GM12878 (cell line): ENCODE results near the gene PFKFB3. TPM values are rescaled to one million over a fixed set of nuclear protein-coding genes. Genes with fewer than 3 reads are reported as not detected.

Experiments used
- ATAC-seq: fragments of 200-7000 bp; cut with Tn5 transposase; 3 replicates; pipeline ENCODE4 v1.9.1; 2020; ENCODE audit warnings: mild to moderate bottlenecking, moderate library complexity
- BruUV-seq: library from RNA; stranded (reverse); fragments of 400-500 nt; replicated peaks from 2 replicates; lab custom pipeline; 2021; lab: Mats Ljungman, UMichigan
- CTCF ChIA-PET: fragments of 300-600 bp; sonication (Branson Sonifier 250); formaldehyde crosslinking; extraction: SDS; loops from one replicate; lab custom pipeline; 2021; ENCODE audit warnings: inconsistent platforms; lab: Yijun Ruan, JAX
- POLR2A ChIA-PET: fragments of 350-600 bp; formaldehyde crosslinking; extraction: SDS; loops from one replicate; lab custom pipeline; 2021; ENCODE audit warnings: inconsistent platforms; lab: Charles Lee
- RAD21 ChIA-PET: fragments of 300-600 bp; sonication (Branson Sonifier 250); formaldehyde crosslinking; loops from one replicate; lab custom pipeline; 2023; ENCODE audit warnings: antibody characterized with exemption; ENCODE audit not compliant: unreplicated experiment; lab: Charles Lee
- SMC1A ChIA-PET: fragments of 300-600 bp; sonication (Branson Sonifier 250); formaldehyde crosslinking; loops from one replicate; lab custom pipeline; 2023; ENCODE audit not compliant: unreplicated experiment, uncharacterized antibody; lab: Charles Lee
- DNase-seq: peaks from one replicate; pipeline ENCODE4 v3.0.0-alpha.2; 2011; ENCODE audit warnings: low read depth, low spot score
- FAIRE-seq: peaks from 3 replicates; lab custom pipeline; 2011; peaks lifted over from hg19 to GRCh38; lab: Jason Lieb, UNC
- H2AFZ ChIP-seq: 2 replicates; pipeline ENCODE4 v1.6.0; 2011; ENCODE audit warnings: low read depth, low read length, control low read depth; ENCODE audit not compliant: control insufficient read depth
- H3K27ac ChIP-seq: 2 replicates; pipeline ENCODE4 v1.5.1; 2011; ENCODE audit warnings: control low read depth; ENCODE audit not compliant: control insufficient read depth, insufficient read depth
- H3K27me3 ChIP-seq, 2 experiments: replicated peaks in 1 of 2; 2 replicates each; pipeline versions ENCODE4 v1.6.0 to v1.6.1; 2011; ENCODE audit warnings: low read length in 1 of 2; ENCODE audit not compliant: control insufficient read depth in 2 of 2, insufficient read depth in 2 of 2
- H3K36me3 ChIP-seq, 2 experiments: 2 replicates each; pipeline ENCODE4 v1.5.1; 2011; ENCODE audit warnings: low read length in 1 of 2; ENCODE audit not compliant: control insufficient read depth in 2 of 2, insufficient read depth in 2 of 2
- H3K4me1 ChIP-seq: 2 replicates; pipeline ENCODE4 v1.6.1; 2011; ENCODE audit warnings: mild to moderate bottlenecking, low read length, moderate library complexity, mixed read lengths; ENCODE audit not compliant: control insufficient read depth, insufficient read depth
- H3K4me2 ChIP-seq: 2 replicates; pipeline ENCODE4 v1.6.0; 2011; ENCODE audit warnings: control low read depth; ENCODE audit not compliant: control insufficient read depth, insufficient read depth
- H3K4me3 ChIP-seq: fragments of 200-600 bp; sonication (generic); 2 replicates; pipeline ENCODE4 v1.5.1; 2016
- H3K79me2 ChIP-seq: 2 replicates; pipeline ENCODE4 v1.6.0; 2011; ENCODE audit warnings: low read length; ENCODE audit not compliant: control insufficient read depth, insufficient read depth
- H3K9ac ChIP-seq: 2 replicates; pipeline ENCODE4 v1.8.0; 2011; ENCODE audit warnings: low read length, control low read depth, mixed read lengths; ENCODE audit not compliant: control insufficient read depth, insufficient read depth
- H3K9me3 ChIP-seq: replicated peaks from 3 replicates; pipeline ENCODE4 v1.5.1; 2011; ENCODE audit warnings: mild to moderate bottlenecking, low read length; ENCODE audit not compliant: control insufficient read depth, insufficient read depth
- H4K20me1 ChIP-seq: 2 replicates; pipeline ENCODE4 v1.6.0; 2011; ENCODE audit not compliant: control insufficient read depth, insufficient read depth
- ASH2L ChIP-seq: fragments of 300-600, 200-600 bp; sonication (generic); IDR thresholded peaks from 2 replicates; pipeline ENCODE4 v1.6.1; 2017; ENCODE audit warnings: low read depth, mild to moderate bottlenecking, borderline replicate concordance
- BACH1 ChIP-seq: fragments of 450-650 bp; IDR thresholded peaks from 2 replicates; pipeline ENCODE4 v1.6.1; 2017; ENCODE audit warnings: mild to moderate bottlenecking, borderline replicate concordance
- CBX3 ChIP-seq: fragments of 200-600 bp; sonication (generic); IDR thresholded peaks from 2 replicates; pipeline ENCODE4 v1.6.1; 2016; ENCODE audit warnings: low read depth, borderline replicate concordance
- CEBPB ChIP-seq, 2 experiments: fragments of 150-350 bp in 1 of 2; IDR thresholded peaks; 2 replicates each; pipeline ENCODE4 v1.6.1; 2012 to 2014; ENCODE audit warnings: low read depth in 2 of 2, low read length in 2 of 2, borderline replicate concordance in 1 of 2, inconsistent platforms in 1 of 2
- CREB1 ChIP-seq: IDR thresholded peaks from 2 replicates; pipeline ENCODE4 v1.6.1; 2012; ENCODE audit warnings: low read depth, mild to moderate bottlenecking, inconsistent platforms
- CREM ChIP-seq: IDR thresholded peaks from 2 replicates; pipeline ENCODE4 v1.6.1; 2014; ENCODE audit warnings: antibody characterized with exemption, low read depth
- HDAC6 ChIP-seq: fragments of 200-600 bp; sonication (generic); IDR thresholded peaks from one replicate; pipeline ENCODE4 v1.8.0; 2017; ENCODE audit warnings: antibody characterized with exemption; ENCODE audit not compliant: unreplicated experiment
- HDGF ChIP-seq: fragments of 450-650 bp; IDR thresholded peaks from 2 replicates; pipeline ENCODE4 v1.6.1; 2016; ENCODE audit warnings: antibody characterized with exemption
- IKZF1 ChIP-seq: fragments of 450-650 bp; conservative IDR thresholded peaks from 2 replicates; pipeline ENCODE4 v1.6.1; 2017; ENCODE audit warnings: antibody characterized with exemption, mild to moderate bottlenecking
- NFYB ChIP-seq: IDR thresholded peaks from 2 replicates; pipeline ENCODE4 v1.6.1; 2011; ENCODE audit warnings: low read depth, mild to moderate bottlenecking, low read length, improper control_type of control experiment, moderate library complexity; ENCODE audit not compliant: insufficient read depth
- NR2C2 ChIP-seq: IDR thresholded peaks from 2 replicates; pipeline ENCODE4 v1.6.1; 2011; ENCODE audit warnings: borderline replicate concordance, low read depth; ENCODE audit not compliant: control insufficient read depth, insufficient read length
- POU2F2 ChIP-seq: IDR thresholded peaks from 3 replicates; pipeline ENCODE4 v1.6.1; 2011; ENCODE audit warnings: low read depth, mild to moderate bottlenecking, low read length, borderline replicate concordance
- RAD51 ChIP-seq: fragments of 450-650 bp; IDR thresholded peaks from 2 replicates; pipeline ENCODE4 v1.6.1; 2016; ENCODE audit warnings: moderate library complexity, mild to moderate bottlenecking, inconsistent platforms
- ZBTB33 ChIP-seq: fragments of 450-650 bp; IDR thresholded peaks from 2 replicates; pipeline ENCODE4 v1.6.1; 2017; ENCODE audit warnings: mild to moderate bottlenecking
- ZNF274 ChIP-seq: IDR thresholded peaks from one replicate; pipeline ENCODE4 v1.8.0; 2011; ENCODE audit not compliant: insufficient read length, insufficient read depth
- WGBS: methylation state at CpG from one replicate; pipeline ENCODE4 v1.1.6; 2016; ENCODE audit warnings: low lambda C conversion rate; ENCODE audit not compliant: insufficient replicate concordance, insufficient coverage; ENCODE audit errors: missing lambda C conversion rate; 5-methylcytosine and 5-hydroxymethylcytosine counted together
- in situ Hi-C: fragments of 300-500 bp; cut with MboI; formaldehyde crosslinking; loops from 9 replicates; pipeline ENCODE4 v1.14.3; 2018; ENCODE audit warnings: mixed read lengths
- intact Hi-C: fragments of 100-400 bp; cut with micrococcal nuclease; formaldehyde crosslinking; loops from one replicate; pipeline ENCODE4 v1.14.2; 2022; ENCODE audit not compliant: unreplicated experiment
- polyA plus RNA-seq, 11 experiments: library from polyadenylated mRNA; depleted of rRNA in 4 of 11; unstranded in 6 of 11; stranded (reverse) in 5 of 11; fragments of >200 nt; fragmentation: Nextera tagmentation in 4 of 11; fragmentation: Illumina TruSeq in 1 of 11; extraction: Ambion mirVana in 4 of 11; extraction: Trizol in 1 of 11; gene quantifications; 1 replicate in 1 of 11; 2 replicates in 10 of 11; pipeline versions ENCODE4 v1.2.1 to v1.2.3, GENCODE V29; 2011 to 2016; ENCODE audit warnings: inconsistent platforms in 2 of 11, missing spikeins in 2 of 11, low read depth in 1 of 11
- total RNA-seq, 4 experiments: library from RNA; depleted of rRNA in 3 of 4; stranded (reverse); fragments of >200 nt in 3 of 4; fragmentation: Illumina TruSeq in 1 of 4; extraction: Trizol in 1 of 4; gene quantifications; 2 replicates each; pipeline versions ENCODE4 v1.2.1 to v1.2.3, GENCODE V29; 2013 to 2021
- TF ChIP-seq, protein P1 (sequence below): fragments of 450-650 bp; IDR thresholded peaks from 2 replicates; pipeline ENCODE4 v1.6.1; 2017; ENCODE audit warnings: mild to moderate bottlenecking, low read depth, inconsistent platforms; ENCODE audit not compliant: poor library complexity, severe bottlenecking
- TF ChIP-seq, protein P2 (sequence below): fragments of 450-650 bp; IDR thresholded peaks from 2 replicates; pipeline ENCODE4 v1.6.1; 2017; ENCODE audit warnings: mild to moderate bottlenecking, moderate library complexity

Gene PFKFB3
- total and polyA plus RNA-seq, 10 of the 15 experiments (the other 5 are each of a cell fraction or from before 2014, with no cell fraction given): 1.6 to 46.7 (median 13.7) TPM

DNA sequence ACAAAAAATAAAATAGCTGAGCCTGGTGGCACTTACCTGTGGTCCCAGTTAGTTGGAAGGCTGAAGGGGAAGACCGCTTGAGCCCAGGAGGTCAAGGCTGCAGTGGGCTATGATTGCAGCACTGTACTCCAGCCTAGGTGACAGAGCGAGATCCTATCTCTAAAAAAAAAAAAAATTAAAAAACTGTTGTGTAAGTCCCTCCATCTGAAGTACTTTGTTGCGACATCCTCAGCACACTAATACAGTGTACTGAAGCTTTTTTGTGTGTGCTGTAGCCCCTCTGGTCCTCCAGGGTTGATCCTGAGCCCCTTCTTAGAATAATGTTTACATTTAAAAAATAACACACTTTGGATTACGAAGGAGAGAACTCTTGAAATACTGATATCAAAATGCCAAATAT, 71.3 kb downstream of the PFKFB3 start:
- ChIA-PET POLR2A (interaction anchor here (1.8 to 2.1 kb wide), 3 partner anchors 22 to 72 kb away, joined by 8 to 15 read pairs (median 8); no protein-coding TSS in a partner anchor), SMC1A (interaction anchor here (2.6 to 3.1 kb wide), 3 partner anchors 25 to 125 kb away, joined by 10 to 23 read pairs (median 14); no protein-coding TSS in a partner anchor), CTCF (interaction anchor here (0.9 to 2.2 kb wide), 5 partner anchors 21 to 132 kb away, joined by 3 to 10 read pairs (median 5); no protein-coding TSS in a partner anchor), RAD21 (interaction anchor here (0.5 to 2.8 kb wide), 3 partner anchors 21 to 75 kb away, joined by 4 to 32 read pairs (median 14); no protein-coding TSS in a partner anchor)
- ATAC-seq (no peak), FAIRE-seq (no peak), DNase-seq (no peak)
- no TSS peak for BruUV-seq
- Histone ChIP-seq H3K9me3 (peaks cover 5% of the 10 kb centered on the region; the same call in 2 of the 3 replicates), H3K4me1 (peaks cover 39% of the 10 kb centered on the region), H3K27me3 (no peaks in the 10 kb centered on the region), H3K4me2 (no peak overlapping the region), H3K79me2 (no peaks in the 10 kb centered on the region), H3K36me3 (no peaks in the 10 kb centered on the region), H4K20me1 (no peaks in the 10 kb centered on the region), H3K4me3 (no peak overlapping the region), H3K27ac (no peak overlapping the region), H3K9ac (no peak overlapping the region), H2AFZ (no peak overlapping the region)
- intact Hi-C loops (loop anchor here (5.0 to 10.0 kb wide), 2 partner anchors 132 to 1201 kb away; no protein-coding TSS in a partner anchor), in situ Hi-C loops (no loop called here)
- 74% methylated on average over 4 of the region's 4 CpGs for WGBS
- no peak for TF ChIP-seq ZNF274
- no peak for TF ChIP-seq HDGF
- TF ChIP-seq, protein P1, sequence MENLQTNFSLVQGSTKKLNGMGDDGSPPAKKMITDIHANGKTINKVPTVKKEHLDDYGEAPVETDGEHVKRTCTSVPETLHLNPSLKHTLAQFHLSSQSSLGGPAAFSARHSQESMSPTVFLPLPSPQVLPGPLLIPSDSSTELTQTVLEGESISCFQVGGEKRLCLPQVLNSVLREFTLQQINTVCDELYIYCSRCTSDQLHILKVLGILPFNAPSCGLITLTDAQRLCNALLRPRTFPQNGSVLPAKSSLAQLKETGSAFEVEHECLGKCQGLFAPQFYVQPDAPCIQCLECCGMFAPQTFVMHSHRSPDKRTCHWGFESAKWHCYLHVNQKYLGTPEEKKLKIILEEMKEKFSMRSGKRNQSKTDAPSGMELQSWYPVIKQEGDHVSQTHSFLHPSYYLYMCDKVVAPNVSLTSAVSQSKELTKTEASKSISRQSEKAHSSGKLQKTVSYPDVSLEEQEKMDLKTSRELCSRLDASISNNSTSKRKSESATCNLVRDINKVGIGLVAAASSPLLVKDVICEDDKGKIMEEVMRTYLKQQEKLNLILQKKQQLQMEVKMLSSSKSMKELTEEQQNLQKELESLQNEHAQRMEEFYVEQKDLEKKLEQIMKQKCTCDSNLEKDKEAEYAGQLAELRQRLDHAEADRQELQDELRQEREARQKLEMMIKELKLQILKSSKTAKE: no peak
- TF ChIP-seq CBX3: no peak
- no peak for TF ChIP-seq CREB1
- no peak for TF ChIP-seq NFYB
- TF ChIP-seq ZBTB33: no peak
- no peak for TF ChIP-seq POU2F2
- TF ChIP-seq HDAC6: no peak
- TF ChIP-seq, protein P2, sequence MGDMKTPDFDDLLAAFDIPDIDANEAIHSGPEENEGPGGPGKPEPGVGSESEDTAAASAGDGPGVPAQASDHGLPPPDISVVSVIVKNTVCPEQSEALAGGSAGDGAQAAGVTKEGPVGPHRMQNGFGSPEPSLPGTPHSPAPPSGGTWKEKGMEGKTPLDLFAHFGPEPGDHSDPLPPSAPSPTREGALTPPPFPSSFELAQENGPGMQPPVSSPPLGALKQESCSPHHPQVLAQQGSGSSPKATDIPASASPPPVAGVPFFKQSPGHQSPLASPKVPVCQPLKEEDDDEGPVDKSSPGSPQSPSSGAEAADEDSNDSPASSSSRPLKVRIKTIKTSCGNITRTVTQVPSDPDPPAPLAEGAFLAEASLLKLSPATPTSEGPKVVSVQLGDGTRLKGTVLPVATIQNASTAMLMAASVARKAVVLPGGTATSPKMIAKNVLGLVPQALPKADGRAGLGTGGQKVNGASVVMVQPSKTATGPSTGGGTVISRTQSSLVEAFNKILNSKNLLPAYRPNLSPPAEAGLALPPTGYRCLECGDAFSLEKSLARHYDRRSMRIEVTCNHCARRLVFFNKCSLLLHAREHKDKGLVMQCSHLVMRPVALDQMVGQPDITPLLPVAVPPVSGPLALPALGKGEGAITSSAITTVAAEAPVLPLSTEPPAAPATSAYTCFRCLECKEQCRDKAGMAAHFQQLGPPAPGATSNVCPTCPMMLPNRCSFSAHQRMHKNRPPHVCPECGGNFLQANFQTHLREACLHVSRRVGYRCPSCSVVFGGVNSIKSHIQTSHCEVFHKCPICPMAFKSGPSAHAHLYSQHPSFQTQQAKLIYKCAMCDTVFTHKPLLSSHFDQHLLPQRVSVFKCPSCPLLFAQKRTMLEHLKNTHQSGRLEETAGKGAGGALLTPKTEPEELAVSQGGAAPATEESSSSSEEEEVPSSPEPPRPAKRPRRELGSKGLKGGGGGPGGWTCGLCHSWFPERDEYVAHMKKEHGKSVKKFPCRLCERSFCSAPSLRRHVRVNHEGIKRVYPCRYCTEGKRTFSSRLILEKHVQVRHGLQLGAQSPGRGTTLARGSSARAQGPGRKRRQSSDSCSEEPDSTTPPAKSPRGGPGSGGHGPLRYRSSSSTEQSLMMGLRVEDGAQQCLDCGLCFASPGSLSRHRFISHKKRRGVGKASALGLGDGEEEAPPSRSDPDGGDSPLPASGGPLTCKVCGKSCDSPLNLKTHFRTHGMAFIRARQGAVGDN: no peak
- no peak for TF ChIP-seq CREM
- no peak for TF ChIP-seq NR2C2
- no peak for TF ChIP-seq ASH2L
- TF ChIP-seq CEBPB (IDR thresholded peaks at IDR 0.05; ENCODE audit: borderline replicate concordance in 1 of 2, low read depth in 2 of 2, low read length in 2 of 2): no peak
- TF ChIP-seq RAD51: no peak
- TF ChIP-seq BACH1: no peak
- no peak for TF ChIP-seq IKZF1
